OCI-LY7 (cell line): ENCODE data around the gene PITPNC1. TPM values are rescaled to one million over a fixed set of nuclear protein-coding genes. Genes with fewer than 3 reads are reported as not detected.
A peak's percentile ranks its signal among the peaks of the same experiment; 100 is the strongest.

Experiments used
- BruUV-seq: library from RNA; stranded (reverse); fragments of 400-500 nt; replicated peaks from 2 replicates; lab custom pipeline; 2021; lab: Mats Ljungman, UMichigan
- CTCF ChIA-PET: fragments of 300-600 bp; sonication (Branson Sonifier 250); formaldehyde crosslinking; loops from one replicate; lab custom pipeline; 2022; ENCODE audit warnings: antibody characterized with exemption; ENCODE audit not compliant: unreplicated experiment; lab: Charles Lee
- POLR2A ChIA-PET: fragments of 300-600 bp; sonication (Branson Sonifier 250); formaldehyde crosslinking; loops from one replicate; lab custom pipeline; 2022; ENCODE audit warnings: antibody characterized with exemption; lab: Charles Lee
- DNase-seq: peaks from one replicate; pipeline ENCODE4 v3.0.0-alpha.2; 2015; ENCODE audit warnings: low spot score
- H2AFZ ChIP-seq: fragments of 200-600 bp; sonication (generic), shearing (Covaris generic); 2 replicates; pipeline ENCODE4 v1.6.1; 2014; ENCODE audit warnings: mild to moderate bottlenecking, antibody characterized with exemption, low read length, moderate library complexity
- H3K27ac ChIP-seq: fragments of 200-600 bp; sonication (generic); 2 replicates; pipeline ENCODE4 v1.5.1; 2014; ENCODE audit warnings: mixed run types, low read depth, mild to moderate bottlenecking, moderate library complexity, low read length, inconsistent platforms; ENCODE audit not compliant: poor library complexity, severe bottlenecking
- H3K36me3 ChIP-seq: fragments of 200-600 bp; sonication (generic); 2 replicates; pipeline ENCODE4 v1.6.1; 2014; ENCODE audit warnings: mild to moderate bottlenecking, antibody characterized with exemption, low read length, moderate library complexity, mixed read lengths; ENCODE audit not compliant: insufficient read depth
- H3K4me1 ChIP-seq: fragments of 200-600 bp; sonication (generic); 2 replicates; pipeline ENCODE4 v1.5.1; 2014; ENCODE audit warnings: mild to moderate bottlenecking, low read length; ENCODE audit not compliant: insufficient read depth, poor library complexity, severe bottlenecking
- H3K4me2 ChIP-seq: fragments of 200-600 bp; sonication (generic); 2 replicates; pipeline ENCODE4 v1.6.1; 2014; ENCODE audit warnings: mild to moderate bottlenecking, low read length
- H3K4me3 ChIP-seq: fragments of 200-600 bp; sonication (generic); 2 replicates; pipeline ENCODE4 v1.5.1; 2014; ENCODE audit warnings: mild to moderate bottlenecking, low read depth, low read length; ENCODE audit not compliant: poor library complexity, severe bottlenecking
- H3K79me2 ChIP-seq: fragments of 200-600 bp; sonication (generic); 2 replicates; pipeline ENCODE4 v1.6.1; 2016; ENCODE audit warnings: low read depth, mild to moderate bottlenecking, low read length, moderate library complexity, mixed read lengths; ENCODE audit not compliant: insufficient read depth
- H3K9me2 ChIP-seq: fragments of 200-600 bp; sonication (generic); 2 replicates; pipeline ENCODE4 v1.6.1; 2016; ENCODE audit warnings: mild to moderate bottlenecking, low read length, mixed read lengths; ENCODE audit not compliant: insufficient read depth
- H3K9me3 ChIP-seq: fragments of 200-600 bp; sonication (generic); 2 replicates; pipeline ENCODE4 v1.6.1; 2014; ENCODE audit warnings: mild to moderate bottlenecking, mixed run types, low read length, mixed read lengths
- H4K20me1 ChIP-seq: fragments of 200-600 bp; sonication (generic); 2 replicates; pipeline ENCODE4 v1.6.1; 2014; ENCODE audit warnings: mild to moderate bottlenecking, antibody characterized with exemption, low read length, moderate library complexity, mixed read lengths; ENCODE audit not compliant: insufficient read depth
- CTCF ChIP-seq: fragments of 200-600 bp; sonication (generic); conservative IDR thresholded peaks from 2 replicates; pipeline ENCODE4 v1.5.1; 2014; ENCODE audit warnings: mild to moderate bottlenecking, antibody characterized with exemption, low read length, moderate library complexity, mixed read lengths
- EZH2phosphoT487 ChIP-seq: fragments of 200-600 bp; sonication (generic); IDR thresholded peaks from 2 replicates; pipeline ENCODE4 v1.6.1; 2018; ENCODE audit warnings: low read depth, borderline replicate concordance, mild to moderate bottlenecking, mixed run types, antibody characterized with exemption, low read length, moderate library complexity, mixed read lengths
- intact Hi-C: fragments of 100-400 bp; cut with micrococcal nuclease; formaldehyde crosslinking; loops from one replicate; pipeline ENCODE4 v1.10.0; 2022; ENCODE audit not compliant: unreplicated experiment
- total RNA-seq, 2 experiments: library from RNA; depleted of rRNA in 1 of 2; stranded (reverse); fragments of >200 nt in 1 of 2; shearing (Covaris generic) in 1 of 2; gene quantifications; 2 replicates each; pipeline ENCODE4 v1.2.3, GENCODE V29; 2014 to 2022

Gene PITPNC1
- total RNA-seq, 2 experiments from 2014 or later = 14.3 to 21.1 TPM

- Histone ChIP-seq H2AFZ (0 out of 2 replicates have a peak overlapping the region, but pooled peaks have one; percentile 3), H3K9me2 (no peaks in the 10 kb centered on the region), H3K4me3 (no peak overlapping the region), H3K79me2 (no peaks in the 10 kb centered on the region), H4K20me1 (no peaks in the 10 kb centered on the region), H3K4me2 (no peak overlapping the region), H3K36me3 (no peaks in the 10 kb centered on the region), H3K9me3 (no peaks in the 10 kb centered on the region), H3K4me1 (no peaks in the 10 kb centered on the region), H3K27ac (no peak overlapping the region)
- intact Hi-C loops = no loop called here
- no peak for TF ChIP-seq CTCF
- no peak for TF ChIP-seq EZH2phosphoT487
- ChIA-PET POLR2A (interaction anchor here (1.1 to 2.2 kb wide), 3 partner anchors 9 to 31 kb away, joined by 4 to 6 read pairs (median 6); no protein-coding TSS in a partner anchor), CTCF (no interaction called here)
- no TSS peak for BruUV-seq
- DNase-seq = no peak
These were observed 330.4 kb downstream of the PITPNC1 start for GRCh38 chr17:67707442-67707841.

GRCh38 chr17:67708378-67708777 is 331.3 kb downstream of the PITPNC1 start:
- TF ChIP-seq CTCF (no peak), EZH2phosphoT487 (no peak)
- POLR2A ChIA-PET = interaction anchor here (1.3 to 2.2 kb wide), 2 partner anchors 8 to 30 kb away, joined by 6 read pairs; no protein-coding TSS in a partner anchor

GRCh38 chr17:67711916-67712315 is 334.8 kb downstream of the PITPNC1 start:
- POLR2A ChIA-PET = interaction anchor here (0.5 to 1.4 kb wide), 6 partner anchors 9 to 747 kb away, joined by 3 to 8 read pairs (median 4); no protein-coding TSS in a partner anchor
- H3K4me3 ChIP-seq = no peak overlapping the region
- no peak overlapping the region for H2AFZ ChIP-seq
- CTCF ChIA-PET = no interaction called here
- no peaks in the 10 kb centered on the region; the same call in 1 of the 2 replicates for H3K9me3 ChIP-seq
- no peak overlapping the region for H3K4me2 ChIP-seq
- intact Hi-C loops = no loop called here
- BruUV-seq = no TSS peak
- H3K9me2 ChIP-seq = no peaks in the 10 kb centered on the region
- peaks cover 4% of the 10 kb centered on the region; the same call in 1 of the 2 replicates for H3K79me2 ChIP-seq
- DNase-seq = no peak
- H3K4me1 ChIP-seq = peaks cover 7% of the 10 kb centered on the region
- H3K27ac ChIP-seq = no peak overlapping the region
- H4K20me1 ChIP-seq = no peaks in the 10 kb centered on the region
- no peaks in the 10 kb centered on the region for H3K36me3 ChIP-seq
- no peak for TF ChIP-seq EZH2phosphoT487
- TF ChIP-seq CTCF = no peak

More at GRCh38 chr17:67708378-67708777, 331.3 kb downstream of the PITPNC1 start:
- DNase-seq = no peak
- Histone ChIP-seq H3K27ac (no peak overlapping the region), H3K4me2 (no peak overlapping the region), H3K9me3 (no peaks in the 10 kb centered on the region; the same call in 1 of the 2 replicates), H3K79me2 (no peaks in the 10 kb centered on the region), H3K9me2 (no peaks in the 10 kb centered on the region), H2AFZ (no peak overlapping the region), H3K36me3 (no peaks in the 10 kb centered on the region), H4K20me1 (no peaks in the 10 kb centered on the region), H3K4me1 (no peaks in the 10 kb centered on the region), H3K4me3 (no peak overlapping the region)
- CTCF ChIA-PET = no interaction called here
- BruUV-seq = no TSS peak
- intact Hi-C loops = no loop called here
